Measurements from ENCODE around the gene DDX4.
"Not testable (repeated sequence)": the region's sequence is repeated elsewhere in the genome, so short reads cannot be mapped to it uniquely, and the experiment has no call there.

Gene DDX4

GRCh38 chr5:55771175-55771655 lies 33.4 kb downstream of the DDX4 start:
- H3K4me3 ChIP-seq, result no peak overlapping the region
- no peak for TF ChIP-seq CTCF (IDR thresholded peaks at IDR 0.05)
- no peak overlapping the region for H3K27ac ChIP-seq
- no peak for DNase-seq (ENCODE audit: low spot score)

GRCh38 chr5:55773057-55773456 lies 35.2 kb downstream of the DDX4 start:
- TF ChIP-seq CTCF (IDR thresholded peaks at IDR 0.05), result no peak
- Histone ChIP-seq H3K27ac (no peak overlapping the region), H3K4me3 (no peak overlapping the region)
- DNase-seq (ENCODE audit: low spot score), result no peak

- no peak overlapping the region for H3K4me3 ChIP-seq
- no peak overlapping the region for H3K27ac ChIP-seq
- DNase-seq (ENCODE audit: low spot score), result no peak
- TF ChIP-seq CTCF (IDR thresholded peaks at IDR 0.05), result no peak
Observed at GRCh38 chr5:55777332-55777731, 39.5 kb downstream of the DDX4 start.

GRCh38 chr5:55800924-55801323 lies 63.1 kb downstream of the DDX4 start:
- TF ChIP-seq CTCF (IDR thresholded peaks at IDR 0.05), result no peak
- no peak for DNase-seq (ENCODE audit: low spot score)
- no peak overlapping the region for H3K27ac ChIP-seq
- no peak overlapping the region for H3K4me3 ChIP-seq

- not testable (repeated sequence) for H3K27ac ChIP-seq; H3K4me3 ChIP-seq; DNase-seq (ENCODE audit: low spot score)
Observed at GRCh38 chr5:55808814-55809213, 71.0 kb downstream of the DDX4 start.

GRCh38 chr5:55815939-55816338 lies 78.1 kb downstream of the DDX4 start:
- not testable (repeated sequence) for H3K27ac ChIP-seq; H3K4me3 ChIP-seq; DNase-seq (ENCODE audit: low spot score)

GRCh38 chr5:55816342-55816741 lies 78.5 kb downstream of the DDX4 start:
- no peak overlapping the region for H3K4me3 ChIP-seq
- no peak for DNase-seq (ENCODE audit: low spot score)
- H3K27ac ChIP-seq, result no peak overlapping the region
- TF ChIP-seq CTCF (IDR thresholded peaks at IDR 0.05), result no peak

GRCh38 chr5:55817030-55817429 lies 79.2 kb downstream of the DDX4 start:
- Histone ChIP-seq H3K27ac (no peak overlapping the region), H3K4me3 (no peak overlapping the region)
- no peak for TF ChIP-seq CTCF (IDR thresholded peaks at IDR 0.05)
- DNase-seq (ENCODE audit: low spot score), result no peak

Data from coronary artery (tissue), 2 donors.